DOHH2 (cell line): ENCODE measurements around the gene WDTC1.

Source experiments
- EZH2phosphoT487 ChIP-seq: fragments of 200-600 bp; sonication (generic); IDR thresholded peaks from 2 replicates; pipeline ENCODE4 v1.6.1; 2017; ENCODE audit warnings: borderline replicate concordance, mild to moderate bottlenecking, antibody characterized with exemption, low read length, moderate library complexity, mixed read lengths
- TF ChIP-seq, protein P1 (sequence below): fragments of 200-600 bp; sonication (generic); IDR thresholded peaks from one replicate; pipeline ENCODE4 v1.5.1; 2014; ENCODE audit warnings: antibody characterized with exemption, mild to moderate bottlenecking, low read depth, low read length; ENCODE audit not compliant: poor library complexity, severe bottlenecking

DNA sequence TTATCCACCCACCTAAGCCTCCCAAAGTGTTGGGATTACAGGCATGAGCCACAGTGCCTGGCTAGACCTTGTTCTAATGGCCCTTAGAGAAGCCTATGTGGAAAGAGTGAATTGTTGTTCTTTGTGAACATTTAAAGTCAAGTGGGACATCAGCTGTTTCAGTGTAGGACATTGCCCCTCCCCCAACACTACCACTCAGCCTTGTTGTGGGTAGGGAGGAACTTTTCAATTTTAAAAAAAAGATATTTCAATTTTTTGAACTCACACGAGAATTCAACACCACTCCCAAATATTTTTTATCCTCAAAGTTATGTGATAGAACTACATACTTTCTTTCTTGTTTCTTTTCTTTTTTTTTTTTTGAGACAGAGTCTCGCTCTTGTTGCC, 50.8 kb downstream of the WDTC1 start:
- TF ChIP-seq, protein P1, sequence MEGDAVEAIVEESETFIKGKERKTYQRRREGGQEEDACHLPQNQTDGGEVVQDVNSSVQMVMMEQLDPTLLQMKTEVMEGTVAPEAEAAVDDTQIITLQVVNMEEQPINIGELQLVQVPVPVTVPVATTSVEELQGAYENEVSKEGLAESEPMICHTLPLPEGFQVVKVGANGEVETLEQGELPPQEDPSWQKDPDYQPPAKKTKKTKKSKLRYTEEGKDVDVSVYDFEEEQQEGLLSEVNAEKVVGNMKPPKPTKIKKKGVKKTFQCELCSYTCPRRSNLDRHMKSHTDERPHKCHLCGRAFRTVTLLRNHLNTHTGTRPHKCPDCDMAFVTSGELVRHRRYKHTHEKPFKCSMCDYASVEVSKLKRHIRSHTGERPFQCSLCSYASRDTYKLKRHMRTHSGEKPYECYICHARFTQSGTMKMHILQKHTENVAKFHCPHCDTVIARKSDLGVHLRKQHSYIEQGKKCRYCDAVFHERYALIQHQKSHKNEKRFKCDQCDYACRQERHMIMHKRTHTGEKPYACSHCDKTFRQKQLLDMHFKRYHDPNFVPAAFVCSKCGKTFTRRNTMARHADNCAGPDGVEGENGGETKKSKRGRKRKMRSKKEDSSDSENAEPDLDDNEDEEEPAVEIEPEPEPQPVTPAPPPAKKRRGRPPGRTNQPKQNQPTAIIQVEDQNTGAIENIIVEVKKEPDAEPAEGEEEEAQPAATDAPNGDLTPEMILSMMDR, result no peak
- TF ChIP-seq EZH2phosphoT487, result no peak
